Measurements from ENCODE around the gene SSBP1. TPM values are rescaled to one million over a fixed set of nuclear protein-coding genes. Genes with fewer than 3 reads are reported as not detected.
A peak's percentile ranks its signal among the peaks of the same experiment; 100 is the strongest.

SSBP1 gene
- total and polyA plus RNA-seq, 2 experiments from 2014 or later = 113 to 278 TPM

DNA sequence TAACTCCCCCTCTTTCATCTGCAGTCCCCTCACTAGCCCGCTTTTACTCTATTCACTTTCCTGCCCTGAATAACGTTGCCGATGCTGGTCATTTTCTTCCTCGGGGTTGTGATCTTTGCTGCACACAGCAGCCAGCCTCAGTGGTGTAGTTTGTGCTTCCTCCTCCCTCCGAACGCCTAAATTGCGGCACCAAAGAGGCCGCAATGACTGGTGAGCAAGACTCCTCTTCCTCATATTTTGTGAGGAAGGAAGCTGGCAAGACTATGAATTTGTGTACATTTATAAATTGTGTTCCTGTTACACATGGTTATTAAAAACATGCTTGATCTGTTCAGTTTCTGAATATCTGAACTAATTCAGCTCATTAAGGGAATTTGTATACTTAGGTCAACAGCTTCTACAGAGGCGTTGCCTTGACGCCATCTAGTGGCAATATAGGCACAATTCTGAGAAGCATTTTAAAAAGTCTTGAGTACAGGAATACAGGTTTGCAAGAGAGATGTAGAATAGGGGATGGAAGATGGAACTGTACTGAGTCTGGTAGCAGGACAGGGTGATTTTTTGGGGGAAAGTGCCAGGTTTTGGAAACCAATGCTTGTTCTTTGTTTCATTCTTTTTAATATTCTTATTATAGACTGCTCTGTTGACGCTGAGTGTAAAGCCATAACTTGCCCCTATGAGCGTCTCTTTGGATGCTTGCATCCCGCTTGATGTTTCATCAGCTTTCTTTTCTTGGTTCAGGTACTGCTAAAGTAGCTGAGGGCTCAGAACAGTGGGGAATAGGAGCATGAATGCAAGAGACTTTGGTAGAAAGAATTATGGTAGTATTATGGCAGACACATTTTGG is 47.8 kb downstream of the SSBP1 start:
- Histone ChIP-seq H3K36me3 (ENCODE audit: low read depth) (0 out of 2 replicates have a peak, but pooled peaks cover under 1% of the 10 kb centered on the region), H2AFZ (no peak overlapping the region), H4K20me1 (ENCODE audit: insufficient read depth) (no peaks in the 10 kb centered on the region), H3K9me2 (ENCODE audit: insufficient read depth) (no peaks in the 10 kb centered on the region), H3K4me3 (no peak overlapping the region), H3K27ac (no peak overlapping the region), H3K4me2 (ENCODE audit: unreplicated experiment) (no peak overlapping the region), H3K27me3 (replicated peaks; ENCODE audit: insufficient read depth) (no peaks in the 10 kb centered on the region), H3K9me3 (ENCODE audit: low read depth) (no peaks in the 10 kb centered on the region), H3K9ac (no peak overlapping the region), H3K4me1 (ENCODE audit: insufficient read depth) (no peaks in the 10 kb centered on the region), H3F3A (ENCODE audit: insufficient read depth) (no peaks in the 10 kb centered on the region), H3K79me2 (ENCODE audit: insufficient read depth) (no peaks in the 10 kb centered on the region)
- WGBS, 2 experiments (ENCODE audit: low coverage in 1 of 2, low lambda C conversion rate in 2 of 2, missing lambda C conversion rate in 2 of 2) = 77 to 81% methylated on average over 13 of the region's 13 CpGs
- TF ChIP-seq EZH2 (IDR thresholded peaks at IDR 0.05; ENCODE audit: insufficient read depth, poor library complexity, severe bottlenecking) = no peak
- TF ChIP-seq EZH2phosphoT487 (IDR thresholded peaks at IDR 0.05; ENCODE audit: insufficient read depth, low read depth) = no peak
- DNase-seq = peak; percentile 62
- in situ Hi-C loops (cut with MboI) = no loop called here

- TF ChIP-seq EZH2phosphoT487 (IDR thresholded peaks at IDR 0.05; ENCODE audit: insufficient read depth, low read depth) (no peak), EZH2 (IDR thresholded peaks at IDR 0.05; ENCODE audit: insufficient read depth, poor library complexity, severe bottlenecking) (no peak)
- 0 out of 2 replicates have a peak, but pooled peaks cover 5% of the 10 kb centered on the region for H3K36me3 ChIP-seq (ENCODE audit: low read depth)
- no peak for DNase-seq
- H3K4me1 ChIP-seq (ENCODE audit: insufficient read depth) = no peaks in the 10 kb centered on the region
- H4K20me1 ChIP-seq (ENCODE audit: insufficient read depth) = no peaks in the 10 kb centered on the region
- no peaks in the 10 kb centered on the region for H3F3A ChIP-seq (ENCODE audit: insufficient read depth)
- H3K27me3 ChIP-seq (replicated peaks; ENCODE audit: insufficient read depth) = no peaks in the 10 kb centered on the region
- H3K4me2 ChIP-seq (ENCODE audit: unreplicated experiment) = no peak overlapping the region
- no peaks in the 10 kb centered on the region for H3K9me3 ChIP-seq (ENCODE audit: low read depth)
- H3K79me2 ChIP-seq (ENCODE audit: insufficient read depth) = no peaks in the 10 kb centered on the region
- in situ Hi-C loops (cut with MboI) = no loop called here
- 88 to 94% methylated on average over 2 of the region's 2 CpGs for WGBS, 2 experiments (ENCODE audit: low coverage in 1 of 2, low lambda C conversion rate in 2 of 2, missing lambda C conversion rate in 2 of 2)
- H3K9me2 ChIP-seq (ENCODE audit: insufficient read depth) = no peaks in the 10 kb centered on the region
- H3K27ac ChIP-seq = no peak overlapping the region
- no peak overlapping the region for H3K9ac ChIP-seq
- no peak overlapping the region for H2AFZ ChIP-seq
- no peak overlapping the region for H3K4me3 ChIP-seq
Measured at GRCh38 chr7:141788296-141788695, 50.1 kb downstream of the SSBP1 start.

GRCh38 chr7:141789917-141790316 is 51.8 kb downstream of the SSBP1 start, which contains the start of gene TAS2R5:
TSS of gene TAS2R5 (plus strand) at chr7:141790217. CDS start at chr7:141790362, 145 bp downstream.
- no peak within 1 kb of the TSS for H3K4me3 ChIP-seq
- 0 out of 2 replicates have a peak, but pooled peaks cover 5% of the 10 kb centered on the region for H3K36me3 ChIP-seq (ENCODE audit: low read depth)
- H3K4me1 ChIP-seq (ENCODE audit: insufficient read depth) = no peaks in the 10 kb centered on the region
- H3K9me3 ChIP-seq (ENCODE audit: low read depth) = no peaks in the 10 kb centered on the region
- no peaks in the 10 kb centered on the region for H3K9me2 ChIP-seq (ENCODE audit: insufficient read depth)
- no peak within 1 kb of the TSS for H3K4me2 ChIP-seq (ENCODE audit: unreplicated experiment)
- 95 to 98% methylated on average over 5 of the region's 5 CpGs for WGBS, 2 experiments (ENCODE audit: low coverage in 1 of 2, low lambda C conversion rate in 2 of 2, missing lambda C conversion rate in 2 of 2)
- no peak for TF ChIP-seq EZH2phosphoT487 (IDR thresholded peaks at IDR 0.05; ENCODE audit: insufficient read depth, low read depth)
- TF ChIP-seq EZH2 (IDR thresholded peaks at IDR 0.05; ENCODE audit: insufficient read depth, poor library complexity, severe bottlenecking) = no peak
- no peaks in the 10 kb centered on the region for H3K27me3 ChIP-seq (replicated peaks; ENCODE audit: insufficient read depth)
- H3F3A ChIP-seq (ENCODE audit: insufficient read depth) = no peaks in the 10 kb centered on the region
- DNase-seq = no peak
- in situ Hi-C loops (cut with MboI) = no loop called here
- no peak within 1 kb of the TSS for H3K27ac ChIP-seq
- no peaks in the 10 kb centered on the region for H4K20me1 ChIP-seq (ENCODE audit: insufficient read depth)
- no peaks in the 10 kb centered on the region for H3K79me2 ChIP-seq (ENCODE audit: insufficient read depth)
- no peak within 1 kb of the TSS for H3K9ac ChIP-seq
- no peak within 1 kb of the TSS for H2AFZ ChIP-seq

GRCh38 chr7:141792526-141792925 is 54.4 kb downstream of the SSBP1 start:
- H3F3A ChIP-seq (ENCODE audit: insufficient read depth) = no peaks in the 10 kb centered on the region
- H3K9me3 ChIP-seq (ENCODE audit: low read depth) = no peaks in the 10 kb centered on the region
- H3K79me2 ChIP-seq (ENCODE audit: insufficient read depth) = no peaks in the 10 kb centered on the region
- no peaks in the 10 kb centered on the region for H3K4me1 ChIP-seq (ENCODE audit: insufficient read depth)
- H3K9me2 ChIP-seq (ENCODE audit: insufficient read depth) = no peaks in the 10 kb centered on the region
- no peak overlapping the region for H3K4me2 ChIP-seq (ENCODE audit: unreplicated experiment)
- no peaks in the 10 kb centered on the region for H4K20me1 ChIP-seq (ENCODE audit: insufficient read depth)
- H3K36me3 ChIP-seq (ENCODE audit: low read depth) = 0 out of 2 replicates have a peak, but pooled peaks cover 5% of the 10 kb centered on the region
- in situ Hi-C loops (cut with MboI) = no loop called here
- H2AFZ ChIP-seq = no peak overlapping the region
- H3K27ac ChIP-seq = no peak overlapping the region
- H3K4me3 ChIP-seq = no peak overlapping the region
- H3K9ac ChIP-seq = no peak overlapping the region
- peak; percentile 13 for DNase-seq
- H3K27me3 ChIP-seq (replicated peaks; ENCODE audit: insufficient read depth) = no peaks in the 10 kb centered on the region
- TF ChIP-seq EZH2 (IDR thresholded peaks at IDR 0.05; ENCODE audit: insufficient read depth, poor library complexity, severe bottlenecking) = no peak
- TF ChIP-seq EZH2phosphoT487 (IDR thresholded peaks at IDR 0.05; ENCODE audit: insufficient read depth, low read depth) = no peak
- 61 to 67% methylated on average over 2 of the region's 2 CpGs for WGBS, 2 experiments (ENCODE audit: low coverage in 1 of 2, low lambda C conversion rate in 2 of 2, missing lambda C conversion rate in 2 of 2)

Small RNAs within 50 kb of the gene (small RNA-seq; reads per million reads assigned to genes)
- gene RNU1-82P (ENCODE audit: low read depth, low replicate concordance) = not detected

Other genes with a start within 250 kb of the SSBP1 start
- 24.1 and 35.5 TPM in 2 replicates for gene AGK, start 186.9 kb upstream of the SSBP1 start, total RNA-seq (2014; rRNA removed; shearing (Covaris generic))
- 18.3 and 20.4 TPM in 2 replicates for gene AGK, start 186.9 kb upstream of the SSBP1 start, polyA plus RNA-seq (2016; fragmentation: Nextera tagmentation; extraction: Ambion mirVana)
- 3.0 and 7.8 TPM in 2 replicates for gene DENND11, start 36.2 kb upstream of the SSBP1 start, total RNA-seq (2014; rRNA removed; shearing (Covaris generic))
- 0.43 and 0.49 TPM in 2 replicates for gene DENND11, start 36.2 kb upstream of the SSBP1 start, polyA plus RNA-seq (2016; fragmentation: Nextera tagmentation; extraction: Ambion mirVana)
- not detected in 2 replicates for gene WEE2, start 30.0 kb upstream of the SSBP1 start, total RNA-seq (2014; rRNA removed; shearing (Covaris generic))
- not detected in 2 replicates for gene WEE2, start 30.0 kb upstream of the SSBP1 start, polyA plus RNA-seq (2016; fragmentation: Nextera tagmentation; extraction: Ambion mirVana)
- gene TAS2R3, start 25.7 kb downstream of the SSBP1 start, total RNA-seq (2014; rRNA removed; shearing (Covaris generic)) = not detected in 2 replicates
- gene TAS2R3, start 25.7 kb downstream of the SSBP1 start, polyA plus RNA-seq (2016; fragmentation: Nextera tagmentation; extraction: Ambion mirVana) = not detected in 2 replicates
- gene TAS2R4, start 38.3 kb downstream of the SSBP1 start, total RNA-seq (2014; rRNA removed; shearing (Covaris generic)) = 0.32 and 0.51 TPM in 2 replicates
- 0.13 TPM in 1 of 2 replicates, not detected in the other for gene TAS2R4, start 38.3 kb downstream of the SSBP1 start, polyA plus RNA-seq (2016; fragmentation: Nextera tagmentation; extraction: Ambion mirVana)
- gene TAS2R5, start 51.9 kb downstream of the SSBP1 start, total RNA-seq (2014; rRNA removed; shearing (Covaris generic)) = not detected in 2 replicates
- gene TAS2R5, start 51.9 kb downstream of the SSBP1 start, polyA plus RNA-seq (2016; fragmentation: Nextera tagmentation; extraction: Ambion mirVana) = 0.16 and 0.22 TPM in 2 replicates
- not detected in 2 replicates for gene PRSS37, start 103.1 kb downstream of the SSBP1 start, total RNA-seq (2014; rRNA removed; shearing (Covaris generic))
- not detected in 2 replicates for gene PRSS37, start 103.1 kb downstream of the SSBP1 start, polyA plus RNA-seq (2016; fragmentation: Nextera tagmentation; extraction: Ambion mirVana)
- not detected in 2 replicates for gene OR9A4, start 178.0 kb downstream of the SSBP1 start, total RNA-seq (2014; rRNA removed; shearing (Covaris generic))
- not detected in 2 replicates for gene OR9A4, start 178.0 kb downstream of the SSBP1 start, polyA plus RNA-seq (2016; fragmentation: Nextera tagmentation; extraction: Ambion mirVana)
- gene CLEC5A, start 208.6 kb downstream of the SSBP1 start, total RNA-seq (2014; rRNA removed; shearing (Covaris generic)) = not detected in 2 replicates
- not detected in 2 replicates for gene CLEC5A, start 208.6 kb downstream of the SSBP1 start, polyA plus RNA-seq (2016; fragmentation: Nextera tagmentation; extraction: Ambion mirVana)
- not detected in 2 replicates for gene TAS2R38, start 235.4 kb downstream of the SSBP1 start, total RNA-seq (2014; rRNA removed; shearing (Covaris generic))
- not detected in 2 replicates for gene TAS2R38, start 235.4 kb downstream of the SSBP1 start, polyA plus RNA-seq (2016; fragmentation: Nextera tagmentation; extraction: Ambion mirVana)

Measured in GM23248 (cell line).